ENCODE data around the gene PFN1. TPM values are rescaled to one million over a fixed set of nuclear protein-coding genes. Genes with fewer than 3 reads are reported as not detected.
A peak's percentile ranks its signal among the peaks of the same experiment; 100 is the strongest.

PFN1 gene
- total RNA-seq, 2 experiments from 2014 or later, result 1,712 to 1,828 TPM

- no peak for DNase-seq
- no peak for ATAC-seq (ENCODE audit: low read depth)
- H3K36me3 Mint-ChIP-seq, result peaks cover 3% of the 10 kb centered on the region
- peaks cover 9% of the 10 kb centered on the region for H3K27me3 Mint-ChIP-seq
- POLR2A ChIA-PET, result interaction anchor here (0.9 to 1.7 kb wide), 4 partner anchors 17 to 192 kb away, joined by 3 to 8 read pairs (median 4); partner anchors contain the start of genes PFN1, RNF167 and SLC25A11
- H3K4me1 Mint-ChIP-seq, result peaks cover 21% of the 10 kb centered on the region
- H3K27ac Mint-ChIP-seq, result peak overlapping the region; percentile 73
- H3K9me3 Mint-ChIP-seq, result no peaks in the 10 kb centered on the region
- peak overlapping the region; percentile 88 for H3K4me3 Mint-ChIP-seq
These were observed 47.2 kb downstream of the PFN1 start for GRCh38 chr17:4901108-4901647.

DNA sequence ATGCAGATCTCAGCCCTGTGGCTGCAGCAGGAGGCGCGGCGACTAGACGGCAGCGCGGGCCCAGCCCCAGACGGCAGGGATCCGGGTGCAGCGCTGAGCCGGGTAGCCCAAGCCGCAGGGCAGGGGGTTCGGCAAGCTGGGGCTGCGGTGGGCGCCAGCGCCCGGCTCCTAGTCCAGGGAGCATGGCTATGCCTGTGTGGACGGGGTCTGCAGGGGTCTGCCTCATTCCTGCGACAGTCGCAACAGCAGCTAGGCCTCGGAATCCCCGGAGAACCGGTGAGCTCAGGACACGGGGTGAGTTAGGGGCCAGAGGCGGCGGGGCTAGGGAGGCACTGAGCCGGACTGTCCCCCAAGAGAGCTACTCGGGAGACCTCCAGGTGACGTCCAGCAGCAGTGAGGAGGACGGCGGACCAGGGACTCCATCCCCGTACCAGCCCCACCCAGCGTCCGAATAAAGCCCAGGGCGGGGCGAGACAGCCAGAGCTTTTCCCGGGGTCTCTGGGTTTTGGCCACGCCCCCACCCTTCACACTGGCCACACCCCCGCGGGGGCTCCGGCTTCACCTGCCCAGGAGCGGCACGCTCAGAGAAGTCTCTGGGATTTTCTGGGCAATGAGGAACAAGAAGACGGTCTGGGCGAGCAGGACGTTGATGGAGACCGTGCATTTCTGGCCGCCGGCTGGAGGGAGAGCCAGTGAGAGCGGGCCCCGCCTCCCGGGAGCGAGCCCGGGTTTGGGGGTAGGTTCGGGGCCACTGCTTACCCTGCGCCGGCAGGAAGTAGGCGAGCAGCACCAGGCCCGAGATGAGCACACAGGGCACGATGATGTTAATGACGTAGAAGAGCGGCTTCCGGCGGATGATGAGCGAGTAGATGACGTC, 47.9 kb downstream of the PFN1 start:
- Mint-ChIP-seq H3K36me3 (peaks cover 5% of the 10 kb centered on the region), H3K27ac (peak overlapping the region; percentile 73), H3K4me1 (peaks cover 21% of the 10 kb centered on the region), H3K9me3 (no peaks in the 10 kb centered on the region), H3K27me3 (peaks cover 9% of the 10 kb centered on the region), H3K4me3 (peak overlapping the region; percentile 88)
- peak; percentile 64 for DNase-seq
- POLR2A ChIA-PET, result interaction anchor here (0.6 to 2.2 kb wide), 6 partner anchors 9 to 190 kb away, joined by 3 to 8 read pairs (median 4); partner anchors contain the start of genes ARRB2, PFN1 and PLD2
- ATAC-seq (ENCODE audit: low read depth), result peak; percentile 57

DNA sequence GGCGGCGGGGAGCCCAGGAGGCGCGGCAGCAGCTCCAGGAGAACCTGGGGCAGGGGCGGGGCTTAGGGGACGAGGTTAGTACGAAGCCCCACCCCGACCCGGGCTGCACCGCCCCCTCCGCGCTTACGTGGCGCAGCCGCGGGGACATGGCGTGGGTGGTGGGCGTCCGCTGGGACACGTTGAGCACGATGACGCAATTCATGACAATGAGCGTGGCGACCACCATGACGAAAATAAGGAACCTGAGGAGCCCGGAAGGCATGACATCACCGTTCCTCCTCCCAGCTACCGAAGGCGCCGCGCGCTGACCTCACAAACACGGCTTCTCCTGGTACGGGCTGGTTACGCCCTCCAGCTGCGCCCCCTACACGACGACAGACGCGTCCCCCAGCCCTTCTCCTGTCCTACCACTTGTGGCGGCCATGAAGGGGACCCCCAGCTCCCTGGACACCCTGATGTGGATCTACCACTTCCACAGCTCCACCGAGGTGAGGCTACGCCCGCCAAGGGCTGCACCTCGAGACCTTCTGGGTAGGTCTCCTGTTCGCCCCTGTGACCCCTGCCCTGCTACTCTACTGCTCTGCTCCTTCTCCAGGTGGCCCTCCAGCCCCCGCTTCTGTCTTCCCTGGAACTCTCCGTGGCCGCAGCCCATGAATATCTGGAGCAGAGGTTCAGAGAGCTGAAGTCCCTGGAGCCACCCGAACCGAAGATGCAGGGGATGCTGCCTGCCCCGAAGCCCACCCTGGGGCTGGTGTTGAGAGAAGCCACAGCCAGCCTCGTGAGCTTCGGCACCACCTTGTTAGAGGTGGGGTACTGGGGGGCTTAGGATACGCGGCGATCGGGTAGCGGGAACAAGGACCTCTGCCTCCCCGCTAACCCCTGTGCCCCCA, 48.7 kb downstream of the PFN1 start, which contains the start of gene C17orf107:
Gene C17orf107 (plus strand): TSS at position 196 of the 890 bp plus-strand sequence. CDS start 227 bp downstream, at position 423.
- peak; percentile 71 for ATAC-seq (ENCODE audit: low read depth)
- H3K4me1 Mint-ChIP-seq, result peaks cover 21% of the 10 kb centered on the region

GRCh38 chr17:4898927-4899326, 49.4 kb downstream of the PFN1 start:
- ATAC-seq (ENCODE audit: low read depth) (peak; percentile 1), DNase-seq (no peak)
- H3K4me1 Mint-ChIP-seq, result peaks cover 21% of the 10 kb centered on the region
- H3K36me3 Mint-ChIP-seq, result peaks cover 5% of the 10 kb centered on the region
- H3K9me3 Mint-ChIP-seq, result no peaks in the 10 kb centered on the region
- H3K27me3 Mint-ChIP-seq, result peaks cover 6% of the 10 kb centered on the region
- H3K27ac Mint-ChIP-seq, result no peak overlapping the region
- peak overlapping the region; percentile 88 for H3K4me3 Mint-ChIP-seq
- POLR2A ChIA-PET, result interaction anchor here (0.7 to 2.2 kb wide), 10 partner anchors 8 to 344 kb away, joined by 3 to 8 read pairs (median 4); partner anchors contain the start of genes ARRB2, MYBBP1A, PFN1 and RNF167

More for the DNA sequence above, 48.7 kb downstream of the PFN1 start, which contains the start of gene C17orf107:
- H3K27me3 Mint-ChIP-seq, result peaks cover 6% of the 10 kb centered on the region
- peak within 1 kb of the TSS; percentile 84 for H3K27ac Mint-ChIP-seq
- DNase-seq, result peak; percentile 87
- POLR2A ChIA-PET, result interaction anchor here (0.6 to 2.2 kb wide), 13 partner anchors 9 to 344 kb away, joined by 3 to 8 read pairs (median 3); partner anchors contain the start of genes ARRB2, MYBBP1A, PFN1 and PLD2
- no peaks in the 10 kb centered on the region for H3K9me3 Mint-ChIP-seq
- H3K36me3 Mint-ChIP-seq, result peaks cover 5% of the 10 kb centered on the region
- peak within 1 kb of the TSS; percentile 88 for H3K4me3 Mint-ChIP-seq

DNA sequence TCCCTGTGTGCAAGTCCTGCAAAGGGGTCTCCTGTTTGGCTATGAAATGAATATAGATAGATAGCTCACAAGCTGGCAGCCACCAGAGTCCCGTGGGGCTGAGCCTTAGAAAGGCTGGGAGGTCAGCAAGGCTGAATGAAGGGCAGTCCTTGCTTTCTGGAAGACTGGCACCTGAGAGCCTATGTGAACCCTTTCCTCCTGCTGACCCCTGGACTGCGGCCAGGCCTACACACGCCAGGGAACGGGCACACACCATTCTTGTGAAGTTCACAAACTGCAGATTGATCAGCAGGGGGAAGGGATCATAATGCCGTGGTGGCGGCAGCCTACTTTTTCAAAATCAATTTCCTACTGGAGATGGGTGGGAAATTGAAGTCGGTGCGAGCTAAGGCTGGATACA, 50.0 kb downstream of the PFN1 start:
- ATAC-seq (ENCODE audit: low read depth) (no peak), DNase-seq (no peak)
- Mint-ChIP-seq H3K4me3 (peak overlapping the region; percentile 40), H3K27me3 (peaks cover 6% of the 10 kb centered on the region), H3K9me3 (no peaks in the 10 kb centered on the region), H3K4me1 (peaks cover 17% of the 10 kb centered on the region), H3K36me3 (peaks cover 5% of the 10 kb centered on the region), H3K27ac (no peak overlapping the region)
- POLR2A ChIA-PET, result interaction anchor here (1.1 to 1.4 kb wide), 3 partner anchors 36 to 108 kb away, joined by 3 to 8 read pairs (median 3); partner anchors contain the start of genes RNF167 and SLC25A11

- no peak overlapping the region for H3K4me3 Mint-ChIP-seq
These were observed 50.5 kb downstream of the PFN1 start for GRCh38 chr17:4897785-4898184.

GRCh38 chr17:4897198-4897687, 51.1 kb downstream of the PFN1 start:
- no peaks in the 10 kb centered on the region for H3K9me3 Mint-ChIP-seq
- H3K27me3 Mint-ChIP-seq, result peaks cover 6% of the 10 kb centered on the region
- H3K4me3 Mint-ChIP-seq, result no peak overlapping the region
- POLR2A ChIA-PET, result interaction anchor here (1.1 kb wide), 1 partner anchor 184 kb away, joined by 5 read pairs; no protein-coding TSS in a partner anchor
- no peak overlapping the region for H3K27ac Mint-ChIP-seq
- peaks cover 7% of the 10 kb centered on the region for H3K4me1 Mint-ChIP-seq
- H3K36me3 Mint-ChIP-seq, result peaks cover 7% of the 10 kb centered on the region
- no peak for ATAC-seq (ENCODE audit: low read depth)
- no peak for DNase-seq

More at GRCh38 chr17:4897785-4898184, 50.5 kb downstream of the PFN1 start:
- H3K27ac Mint-ChIP-seq, result no peak overlapping the region
- POLR2A ChIA-PET, result no interaction called here
- no peak for ATAC-seq (ENCODE audit: low read depth)
- H3K27me3 Mint-ChIP-seq, result peaks cover 6% of the 10 kb centered on the region
- H3K36me3 Mint-ChIP-seq, result peaks cover 5% of the 10 kb centered on the region
- peaks cover 11% of the 10 kb centered on the region for H3K4me1 Mint-ChIP-seq
- DNase-seq, result no peak
- no peaks in the 10 kb centered on the region for H3K9me3 Mint-ChIP-seq

DNA sequence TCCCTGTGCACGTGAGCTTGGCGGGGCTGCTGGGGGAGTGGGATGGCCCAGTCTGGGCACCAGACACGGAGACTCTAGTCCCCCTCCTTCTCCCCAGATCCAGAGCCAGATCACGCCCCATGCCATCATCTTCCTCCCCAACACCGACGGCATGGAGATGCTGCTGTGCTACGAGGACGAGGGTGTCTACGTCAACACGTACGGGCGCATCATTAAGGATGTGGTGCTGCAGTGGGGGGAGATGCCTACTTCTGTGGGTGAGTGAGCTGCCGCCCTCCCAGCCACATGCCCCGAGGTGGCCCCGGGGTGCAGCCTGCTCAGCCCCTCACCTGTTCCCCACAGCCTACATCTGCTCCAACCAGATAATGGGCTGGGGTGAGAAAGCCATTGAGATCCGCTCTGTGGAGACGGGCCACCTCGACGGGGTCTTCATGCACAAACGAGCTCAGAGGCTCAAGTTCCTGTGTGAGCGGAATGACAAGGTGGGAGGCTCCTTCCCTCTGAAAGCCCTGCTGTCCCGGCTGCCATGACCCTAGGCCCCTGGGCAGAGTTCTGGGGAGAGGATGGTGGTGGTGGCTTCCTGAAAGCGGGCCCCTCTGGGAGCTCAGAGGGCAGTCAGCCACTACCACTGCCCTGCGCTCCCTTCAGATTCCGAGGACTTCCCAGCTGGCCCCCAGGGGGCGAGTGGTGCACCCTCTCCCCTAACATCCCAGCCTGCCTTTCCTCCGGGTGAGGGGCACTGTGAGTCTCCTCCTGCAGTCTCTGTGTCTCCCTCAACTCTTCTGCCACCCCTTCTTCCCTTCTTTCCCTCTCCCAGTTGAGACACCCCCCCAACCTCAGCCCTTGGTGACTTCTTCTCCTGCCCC, 51.8 kb downstream of the PFN1 start:
- POLR2A ChIA-PET, result interaction anchor here (1.1 kb wide), 1 partner anchor 183 kb away, joined by 5 read pairs; no protein-coding TSS in a partner anchor
- Mint-ChIP-seq H3K4me3 (no peak overlapping the region), H3K36me3 (peaks cover 7% of the 10 kb centered on the region), H3K27me3 (peaks cover 6% of the 10 kb centered on the region), H3K27ac (no peak overlapping the region), H3K4me1 (peaks cover 7% of the 10 kb centered on the region), H3K9me3 (no peaks in the 10 kb centered on the region)
- DNase-seq (no peak), ATAC-seq (ENCODE audit: low read depth) (no peak)

- ATAC-seq (ENCODE audit: low read depth) (no peak), DNase-seq (no peak)
- Mint-ChIP-seq H3K27me3 (peaks cover 6% of the 10 kb centered on the region), H3K4me3 (no peak overlapping the region), H3K27ac (no peak overlapping the region), H3K9me3 (no peaks in the 10 kb centered on the region), H3K36me3 (peaks cover 7% of the 10 kb centered on the region), H3K4me1 (peaks cover 7% of the 10 kb centered on the region)
- POLR2A ChIA-PET, result no interaction called here
These were observed 52.5 kb downstream of the PFN1 start for GRCh38 chr17:4895657-4896331.
